HepG2 (cell line): ENCODE results near the gene ZNF747. TPM values are rescaled to one million over a fixed set of nuclear protein-coding genes. Genes with fewer than 3 reads are reported as not detected.

Source experiments
- CSRNP1 ChIP-seq: sonication (generic); formaldehyde crosslinking; IDR thresholded peaks from 2 replicates; pipeline ENCODE4 v1.8.1; 2023; ENCODE audit warnings: mild to moderate bottlenecking, missing genetic modification reagents
- GTF3A ChIP-seq: sonication (generic); formaldehyde crosslinking; conservative IDR thresholded peaks from 2 replicates; pipeline ENCODE4 v1.4.0; 2020; ENCODE audit warnings: mild to moderate bottlenecking, missing genetic modification reagents
- MZF1 ChIP-seq: sonication (generic); formaldehyde crosslinking; IDR thresholded peaks from 2 replicates; pipeline ENCODE4 v1.8.1; 2023; ENCODE audit warnings: mild to moderate bottlenecking, missing genetic modification reagents, borderline replicate concordance
- NFKB2 ChIP-seq: sonication (generic); formaldehyde crosslinking; IDR thresholded peaks from 2 replicates; pipeline ENCODE4 v1.4.0; 2020; ENCODE audit warnings: missing genetic modification reagents, borderline replicate concordance
- NFYC ChIP-seq: IDR thresholded peaks from 2 replicates; pipeline ENCODE4 v1.6.1; 2016; ENCODE audit warnings: missing genetic modification reagents, missing compliant biosample characterization
- RXRB ChIP-seq: IDR thresholded peaks from 2 replicates; pipeline ENCODE4 v1.6.1; 2016; ENCODE audit warnings: borderline replicate concordance, missing genetic modification reagents, missing compliant biosample characterization
- TSC22D2 ChIP-seq: sonication (generic); formaldehyde crosslinking; IDR thresholded peaks from 2 replicates; pipeline ENCODE4 v1.5.1; 2020; ENCODE audit warnings: missing genetic modification reagents, mild to moderate bottlenecking, borderline replicate concordance
- ZBTB20 ChIP-seq: sonication (generic); formaldehyde crosslinking; IDR thresholded peaks from 2 replicates; pipeline ENCODE4 v1.8.1; 2023; ENCODE audit warnings: missing genetic modification reagents, low read depth, mild to moderate bottlenecking, borderline replicate concordance
- ZBTB7A ChIP-seq: sonication (generic); formaldehyde crosslinking; IDR thresholded peaks from 2 replicates; pipeline ENCODE4 v1.8.0; 2022; ENCODE audit warnings: mild to moderate bottlenecking, missing genetic modification reagents
- ZEB1 ChIP-seq: IDR thresholded peaks from 2 replicates; pipeline ENCODE4 v1.6.1; 2012; ENCODE audit warnings: mild to moderate bottlenecking, low read depth, inconsistent platforms; ENCODE audit not compliant: insufficient replicate concordance
- ZNF639 ChIP-seq: conservative IDR thresholded peaks from 2 replicates; pipeline ENCODE4 v1.6.1; 2018; ENCODE audit warnings: missing genetic modification reagents
- polyA plus RNA-seq, 8 experiments: library from polyadenylated mRNA; depleted of rRNA in 3 of 8; stranded (reverse) in 7 of 8; unstranded in 1 of 8; fragments of >200 nt; fragmentation: Illumina TruSeq in 4 of 8; extraction: Trizol in 4 of 8; gene quantifications; 2 replicates each; pipeline versions ENCODE4 v1.2.1 to v1.2.3, GENCODE V29; 2011 to 2016; ENCODE audit warnings: low read depth in 4 of 8, missing spikeins in 1 of 8, mixed read lengths in 1 of 8; ENCODE audit not compliant: insufficient read depth in 1 of 8
- total RNA-seq, 5 experiments: library from RNA; depleted of rRNA; stranded (reverse); fragments of >200 nt; fragmentation: Illumina TruSeq; extraction: Trizol; gene quantifications; 2 replicates each; pipeline ENCODE4 v1.2.3, GENCODE V29; 2016; ENCODE audit warnings: low read depth in 1 of 5

The ZNF747 gene
- total and polyA plus RNA-seq, 2 of the 13 experiments (the other 11 are each of a cell fraction or from before 2014, with no cell fraction given), result 7.2 to 10.2 TPM

GRCh38 chr16:30557957-30558788, 23.5 kb upstream of the ZNF747 start, which contains the start of gene ZNF764 (continued):
- peak; percentile 78; the same call in 1 of the 2 replicates for TF ChIP-seq CSRNP1 (CRISPR knock-in tag)
- TF ChIP-seq ZBTB20 (CRISPR knock-in tag), result peak; percentile 91; the same call in 1 of the 2 replicates
- TF ChIP-seq GTF3A (CRISPR knock-in tag), result no peak; the same call in 1 of the 2 replicates
- peak; percentile 58; the same call in 1 of the 2 replicates for TF ChIP-seq ZBTB7A (CRISPR knock-in tag)
- TF ChIP-seq MZF1 (CRISPR knock-in tag), result no peak
- peak; percentile 94 for TF ChIP-seq ZNF639 (CRISPR knock-in tag)
- no peak for TF ChIP-seq TSC22D2 (CRISPR knock-in tag)
- TF ChIP-seq RXRB (CRISPR knock-in tag), result peak; percentile 46; the same call in 1 of the 2 replicates
- TF ChIP-seq ZEB1, result peak; percentile 61
- peak; percentile 87; the same call in 1 of the 2 replicates for TF ChIP-seq NFKB2 (CRISPR knock-in tag)
- TF ChIP-seq NFYC (CRISPR knock-in tag), result peak; percentile 61
